ENCODE results near the gene LETM1. TPM values are rescaled to one million over a fixed set of nuclear protein-coding genes. Genes with fewer than 3 reads are reported as not detected.

Gene LETM1
- total RNA-seq, 1 donor from 2014 or later, result 60.3 TPM

GRCh38 chr4:1834047-1834775, 21.7 kb downstream of the LETM1 start:
- Histone ChIP-seq H3K27ac (ENCODE audit: low read depth, low read length) (no peak overlapping the region), H2AFZ (ENCODE audit: low read depth, low read length) (no peak overlapping the region), H3K27me3 (ENCODE audit: insufficient read depth, low read length) (no peaks in the 10 kb centered on the region), H4K20me1 (ENCODE audit: insufficient read depth, low read length) (peaks cover 39% of the 10 kb centered on the region), H3K36me3 (ENCODE audit: insufficient read depth, low read length) (peaks cover 31% of the 10 kb centered on the region), H3K4me3 (ENCODE audit: insufficient read depth, low read depth, low read length) (no peak overlapping the region), H3K4me2 (ENCODE audit: low read length) (no peak overlapping the region), H3K9ac (ENCODE audit: low read length) (no peak overlapping the region), H3K9me3 (ENCODE audit: insufficient read depth, low read depth, low read length) (no peaks in the 10 kb centered on the region), H3K4me1 (ENCODE audit: insufficient read depth, low read length) (no peaks in the 10 kb centered on the region), H3K79me2 (ENCODE audit: insufficient read depth, low read length) (peaks cover under 1% of the 10 kb centered on the region)
- Mint-ChIP-seq H3K4me1 (ENCODE audit: low read depth, unreplicated experiment) (peaks cover 7% of the 10 kb centered on the region), H3K4me3 (ENCODE audit: unreplicated experiment) (no peak overlapping the region), H3K36me3 (ENCODE audit: low read depth, unreplicated experiment) (peaks cover 21% of the 10 kb centered on the region), H3K27ac (ENCODE audit: unreplicated experiment) (no peak overlapping the region), H3K9me3 (ENCODE audit: unreplicated experiment) (no peaks in the 10 kb centered on the region), H3K27me3 (ENCODE audit: low read depth, unreplicated experiment) (no peaks in the 10 kb centered on the region)
- FAIRE-seq (no peak), DNase-seq (ENCODE audit: low read depth) (no peak)
- TF ChIP-seq EZH2 (IDR thresholded peaks at IDR 0.05; ENCODE audit: insufficient read depth, low read length), result no peak
- no peak for TF ChIP-seq CTCF (IDR thresholded peaks at IDR 0.05; ENCODE audit: insufficient read depth, low read depth, low read length)

DNA sequence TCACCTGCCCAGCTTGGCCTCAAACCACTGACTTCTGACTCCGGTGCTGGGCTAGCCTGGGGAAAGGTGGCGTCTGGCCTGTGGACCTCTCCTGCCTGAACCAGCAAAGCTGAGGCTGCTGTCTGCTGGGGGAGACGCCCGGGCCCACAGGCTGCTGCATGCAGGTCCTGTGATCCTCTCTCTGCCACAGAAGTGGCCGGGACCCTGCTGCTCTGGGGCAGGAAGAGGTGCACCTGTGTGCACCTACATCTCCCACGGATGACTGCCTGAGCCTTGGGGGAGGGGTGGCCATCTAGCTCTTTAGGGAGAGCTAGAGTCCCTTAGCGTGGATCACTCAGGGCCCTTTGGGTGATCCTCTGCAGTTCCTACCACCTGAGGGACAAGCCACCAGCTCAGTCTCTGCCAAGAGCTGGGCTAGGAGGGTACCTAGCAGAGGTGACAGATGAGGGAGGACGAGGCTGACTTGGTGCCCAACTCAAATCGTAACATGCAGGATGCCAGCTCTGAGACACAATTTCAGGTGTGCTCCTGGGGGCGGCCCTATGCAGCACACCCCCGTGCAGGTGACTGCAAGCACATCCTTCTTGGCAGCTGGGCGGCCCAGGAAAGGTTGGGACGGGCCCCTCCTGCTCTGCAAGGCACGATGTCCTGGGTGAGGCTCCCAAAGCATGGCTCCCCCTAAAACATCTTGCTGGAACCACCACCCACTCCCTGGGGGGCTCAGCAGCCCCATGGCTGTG, 22.5 kb downstream of the LETM1 start:
- Histone ChIP-seq H3K27ac (ENCODE audit: low read depth, low read length) (no peak overlapping the region), H3K79me2 (ENCODE audit: insufficient read depth, low read length) (no peaks in the 10 kb centered on the region), H3K36me3 (ENCODE audit: insufficient read depth, low read length) (peaks cover 28% of the 10 kb centered on the region), H3K4me1 (ENCODE audit: insufficient read depth, low read length) (no peaks in the 10 kb centered on the region), H2AFZ (ENCODE audit: low read depth, low read length) (no peak overlapping the region), H3K4me3 (ENCODE audit: insufficient read depth, low read depth, low read length) (no peak overlapping the region), H3K9me3 (ENCODE audit: insufficient read depth, low read depth, low read length) (no peaks in the 10 kb centered on the region), H3K9ac (ENCODE audit: low read length) (no peak overlapping the region), H3K27me3 (ENCODE audit: insufficient read depth, low read length) (no peaks in the 10 kb centered on the region), H4K20me1 (ENCODE audit: insufficient read depth, low read length) (peaks cover 36% of the 10 kb centered on the region), H3K4me2 (ENCODE audit: low read length) (no peak overlapping the region)
- Mint-ChIP-seq H3K27ac (ENCODE audit: unreplicated experiment) (no peak overlapping the region), H3K27me3 (ENCODE audit: low read depth, unreplicated experiment) (no peaks in the 10 kb centered on the region), H3K4me3 (ENCODE audit: unreplicated experiment) (no peak overlapping the region), H3K36me3 (ENCODE audit: low read depth, unreplicated experiment) (peaks cover 17% of the 10 kb centered on the region), H3K9me3 (ENCODE audit: unreplicated experiment) (no peaks in the 10 kb centered on the region), H3K4me1 (ENCODE audit: low read depth, unreplicated experiment) (peaks cover 7% of the 10 kb centered on the region)
- no peak for FAIRE-seq
- TF ChIP-seq CTCF (IDR thresholded peaks at IDR 0.05; ENCODE audit: insufficient read depth, low read depth, low read length) (no peak), EZH2 (IDR thresholded peaks at IDR 0.05; ENCODE audit: insufficient read depth, low read length) (no peak)
- DNase-seq (ENCODE audit: low read depth), result no peak

All from astrocyte (in vitro differentiated cells and primary cell).